NK-92 treated with Interleukin-12 subunit alpha and Interleukin-12 subunit beta, amount 100 ng/mL, for 24 hours (cell line): ENCODE measurements around the gene COL23A1.
"Not testable (repeated sequence)": the region's sequence is repeated elsewhere in the genome, so short reads cannot be mapped to it uniquely, and the experiment has no call there.

Source experiments
- DNase-seq: peaks from one replicate; lab custom pipeline; 2025; lab: John Stamatoyannopoulos, UW

COL23A1 gene

GRCh38 chr5:178259623-178260536 lies 330.3 kb downstream of the COL23A1 start:
- no peak for DNase-seq

DNA sequence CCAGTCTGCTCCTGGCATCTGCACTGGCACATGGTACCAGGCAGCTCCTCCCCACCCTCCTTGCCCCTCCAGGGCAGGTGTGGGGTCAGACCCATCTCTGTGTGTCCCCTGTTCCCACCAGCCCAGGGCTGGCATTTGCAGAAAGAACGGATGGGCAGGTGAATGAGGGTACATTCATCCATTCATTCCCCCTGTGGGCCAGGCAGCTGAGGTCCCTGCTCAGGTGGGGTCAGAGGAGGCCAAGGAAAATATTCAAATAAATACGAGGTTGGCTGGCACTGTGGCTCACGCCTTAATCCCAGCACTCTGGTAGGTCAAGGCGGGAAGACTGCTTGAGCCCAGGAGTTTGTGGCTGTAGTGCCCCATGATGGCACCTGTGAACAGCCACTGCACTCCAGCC lies 332.5 kb downstream of the COL23A1 start:
- no peak for DNase-seq

GRCh38 chr5:178256746-178257145 lies 333.4 kb downstream of the COL23A1 start:
- no peak for DNase-seq

GRCh38 chr5:178253632-178254031 lies 336.6 kb downstream of the COL23A1 start:
- not testable (repeated sequence) for DNase-seq

DNA sequence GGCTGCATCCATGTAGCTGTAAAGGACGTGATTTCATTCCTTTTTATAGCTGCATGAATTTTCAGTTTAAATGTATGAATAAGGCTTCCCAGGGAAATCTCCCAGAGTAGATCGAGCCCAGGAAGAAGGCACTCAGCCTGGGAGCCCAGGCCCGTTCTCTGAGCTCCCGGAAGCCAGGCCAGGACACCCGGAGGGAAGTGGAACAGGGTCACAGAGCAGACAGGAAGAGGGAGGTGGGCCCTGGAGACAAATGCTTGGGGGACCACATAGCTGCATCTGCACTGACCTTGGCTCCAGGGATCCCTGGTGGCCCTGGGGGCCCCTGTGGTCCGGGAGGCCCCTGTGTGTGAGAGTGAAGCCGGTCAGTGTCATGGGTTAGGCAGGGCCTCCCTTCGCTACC lies 337.9 kb downstream of the COL23A1 start:
- DNase-seq: no peak

GRCh38 chr5:178250263-178250662 lies 339.9 kb downstream of the COL23A1 start:
- no peak for DNase-seq

- DNase-seq: no peak
These were observed 340.8 kb downstream of the COL23A1 start for GRCh38 chr5:178249191-178249989.

- no peak for DNase-seq
These were observed 341.4 kb downstream of the COL23A1 start for GRCh38 chr5:178248750-178249149.

- DNase-seq: no peak
These were observed 342.4 kb downstream of the COL23A1 start for GRCh38 chr5:178247481-178248456.

GRCh38 chr5:178246624-178247279 lies 343.4 kb downstream of the COL23A1 start:
- DNase-seq: no peak

DNA sequence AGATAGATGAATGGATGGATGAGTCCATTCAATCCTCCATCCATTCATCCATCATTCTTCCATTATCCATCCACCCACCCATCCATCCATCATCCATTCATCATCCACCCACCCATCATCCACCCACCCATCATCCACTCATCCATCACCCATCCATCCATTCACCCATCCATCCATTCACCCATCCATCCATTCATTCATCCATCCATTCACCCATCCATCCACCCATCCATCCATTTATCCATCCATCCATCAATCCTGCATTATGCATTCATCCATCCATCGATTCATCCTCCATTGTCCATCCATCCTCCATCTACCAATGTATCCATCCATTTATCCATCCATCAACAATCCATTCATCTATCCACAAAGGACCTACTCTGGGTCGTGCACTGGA lies 344.8 kb downstream of the COL23A1 start:
- no peak for DNase-seq

DNA sequence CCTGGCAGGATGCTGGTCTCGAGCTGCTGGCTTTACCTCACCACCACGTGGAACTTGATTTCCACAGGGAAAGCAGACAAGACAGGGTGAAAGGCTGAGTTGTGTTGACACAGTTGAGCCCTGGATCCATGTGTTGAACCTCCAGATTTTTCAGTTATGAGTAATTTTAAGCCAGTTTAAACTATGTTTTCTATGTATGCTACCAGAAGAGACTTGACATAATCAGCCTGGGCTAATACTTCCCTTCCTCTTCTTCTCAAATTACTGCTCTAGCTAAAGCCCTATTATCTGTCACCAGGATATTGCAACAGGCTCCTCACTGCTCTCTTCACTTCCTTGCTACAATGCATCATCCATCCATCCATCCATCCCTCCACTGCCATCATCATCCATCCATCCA lies 345.6 kb downstream of the COL23A1 start:
- no peak for DNase-seq

GRCh38 chr5:178242416-178242815 lies 347.8 kb downstream of the COL23A1 start:
- no peak for DNase-seq

GRCh38 chr5:178241688-178242231 lies 348.4 kb downstream of the COL23A1 start:
- no peak for DNase-seq

DNA sequence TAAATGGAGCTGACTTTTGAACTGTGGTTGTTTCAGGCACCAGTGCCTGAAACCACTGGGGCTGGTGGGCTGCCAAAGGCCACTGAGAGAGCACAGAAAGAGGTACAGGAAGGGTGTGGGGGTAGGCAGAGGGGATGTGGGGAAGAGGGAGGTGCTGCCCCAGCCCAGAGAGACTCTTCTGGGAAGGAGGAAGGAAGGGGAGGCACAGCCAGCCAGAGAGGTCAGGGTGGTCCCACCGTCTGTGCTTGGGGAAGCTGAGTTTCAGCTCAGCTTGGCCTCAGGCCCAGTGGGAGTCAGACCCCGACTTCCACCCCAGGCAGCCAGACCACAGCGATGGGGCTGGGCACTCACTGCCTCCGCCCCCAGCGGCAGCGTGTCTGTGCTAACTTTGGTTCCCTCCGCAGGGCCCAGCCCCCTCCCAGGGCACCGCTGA lies 348.9 kb downstream of the COL23A1 start:
- no peak for DNase-seq

DNA sequence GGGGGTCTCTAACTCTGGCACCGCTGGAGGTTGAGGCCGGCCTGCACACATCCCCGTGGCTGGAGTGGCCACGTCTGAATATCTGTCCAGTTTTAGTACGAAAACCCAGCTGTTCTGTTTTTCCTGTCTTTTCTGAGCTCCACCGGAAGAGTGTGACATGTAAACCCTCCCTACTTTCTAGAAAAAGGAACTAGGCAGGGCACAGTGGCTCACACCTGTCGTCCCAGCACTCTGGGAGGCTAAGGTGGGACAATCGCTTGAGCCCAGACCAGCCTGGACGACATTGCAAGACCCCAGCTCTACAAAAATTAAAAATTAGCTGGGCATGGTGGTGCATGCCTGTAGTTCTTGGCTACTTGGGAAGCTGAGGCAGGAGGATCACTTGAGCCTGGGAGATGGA lies 349.4 kb downstream of the COL23A1 start:
- DNase-seq: no peak

DNA sequence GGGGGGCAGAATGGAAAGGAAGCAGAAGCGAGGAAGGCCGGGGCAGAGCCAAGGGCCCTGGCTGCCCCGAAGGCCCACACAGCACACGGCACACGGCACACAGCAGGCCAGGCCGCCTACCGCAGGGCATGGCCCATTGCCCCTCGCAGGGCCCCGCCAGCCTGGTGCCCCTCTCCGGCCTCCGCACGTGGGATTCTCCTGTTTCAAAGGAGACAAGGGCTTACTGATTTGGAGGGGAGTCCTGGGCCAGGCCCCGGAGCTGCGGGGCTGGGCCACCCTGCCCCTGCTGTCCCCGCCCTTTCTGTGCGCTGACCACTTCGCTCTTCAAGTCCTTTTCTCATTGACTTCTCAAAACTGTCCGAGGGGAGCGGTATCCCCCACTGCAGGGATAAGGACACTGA lies 349.9 kb downstream of the COL23A1 start:
- no peak for DNase-seq

DNA sequence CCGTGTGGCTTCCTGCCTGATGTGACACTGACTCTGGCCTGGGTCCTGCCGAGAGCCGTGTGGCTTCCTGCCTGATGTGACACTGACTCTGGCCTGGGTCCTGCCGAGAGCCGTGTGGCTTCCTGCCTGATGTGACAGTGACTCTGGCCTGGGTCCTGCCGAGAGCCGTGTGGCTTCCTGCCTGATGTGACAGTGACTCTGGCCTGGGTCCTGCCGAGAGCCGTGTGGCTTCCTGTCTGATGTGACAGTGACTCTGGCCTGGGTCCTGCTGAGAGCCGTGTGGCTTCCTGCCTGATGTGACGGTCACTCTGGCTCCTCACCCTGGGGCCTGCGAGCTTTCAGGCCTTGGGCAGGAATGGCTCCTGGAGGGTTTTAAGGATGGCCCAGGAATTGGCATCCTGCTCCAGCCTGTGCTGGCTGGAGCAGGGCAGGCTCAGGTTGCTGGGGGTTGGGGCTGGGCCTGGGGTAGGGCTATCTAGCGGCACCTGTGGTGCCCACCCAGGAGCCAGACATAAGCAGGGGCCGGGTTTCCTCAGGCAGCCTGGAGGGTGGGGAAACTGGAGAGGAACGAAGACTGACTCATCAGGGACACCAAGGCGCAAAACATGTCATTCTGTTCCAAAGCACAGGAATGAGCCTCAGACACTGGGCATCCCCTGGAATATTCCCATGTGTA lies 350.4 kb downstream of the COL23A1 start:
- DNase-seq: peak; percentile 53

- peak; percentile 67 for DNase-seq
These were observed 351.2 kb downstream of the COL23A1 start for GRCh38 chr5:178238711-178239592.

DNA sequence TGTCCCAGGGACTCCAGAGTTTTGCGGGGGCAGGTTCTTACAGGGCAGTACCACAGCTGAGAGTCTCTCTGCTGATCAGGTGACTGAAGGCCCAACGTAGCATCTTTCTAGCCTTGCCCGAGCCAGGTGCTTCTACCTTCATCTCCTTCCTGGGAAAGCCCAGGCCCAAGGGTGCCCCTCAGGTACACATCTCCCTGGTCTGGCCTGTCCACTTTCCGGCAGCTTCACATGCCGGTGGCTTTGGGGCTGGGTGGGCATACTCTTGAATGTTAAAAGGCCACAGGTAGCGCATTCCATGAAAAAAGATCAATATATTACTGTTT lies 351.9 kb downstream of the COL23A1 start:
- DNase-seq: no peak
